HepG2 (cell line): ENCODE data around the gene NFATC3. TPM values are rescaled to one million over a fixed set of nuclear protein-coding genes. Genes with fewer than 3 reads are reported as not detected.

Source experiments
- ARID5B ChIP-seq: IDR thresholded peaks from 2 replicates; pipeline ENCODE4 v1.4.0; 2020; ENCODE audit warnings: mild to moderate bottlenecking, missing genetic modification reagents
- HBP1 ChIP-seq: IDR thresholded peaks from 2 replicates; pipeline ENCODE4 v1.6.1; 2016; ENCODE audit warnings: low read depth, control low read depth
- HMGXB4 ChIP-seq, 2 experiments: sonication (generic) in 1 of 2; formaldehyde crosslinking in 1 of 2; IDR thresholded peaks; 2 replicates each; pipeline versions ENCODE4 v1.4.0 to v1.6.1; 2018 to 2020; ENCODE audit warnings: missing genetic modification reagents in 2 of 2, borderline replicate concordance in 1 of 2, low read depth in 1 of 2, mild to moderate bottlenecking in 1 of 2, missing biosample characterization in 1 of 2
- KDM3A ChIP-seq: IDR thresholded peaks from 2 replicates; pipeline ENCODE4 v1.6.1; 2018; ENCODE audit warnings: low read depth, missing compliant biosample characterization
- KDM6A ChIP-seq: IDR thresholded peaks from 2 replicates; pipeline ENCODE4 v1.6.1; 2016; ENCODE audit warnings: low read depth
- MAX ChIP-seq: IDR thresholded peaks from 2 replicates; pipeline ENCODE4 v1.6.1; 2012; ENCODE audit warnings: inconsistent platforms
- MTA1 ChIP-seq: sonication (generic); formaldehyde crosslinking; IDR thresholded peaks from 2 replicates; pipeline ENCODE4 v1.4.0; 2020; ENCODE audit warnings: missing genetic modification reagents, mild to moderate bottlenecking, borderline replicate concordance
- MXD3 ChIP-seq: IDR thresholded peaks from 2 replicates; pipeline ENCODE4 v1.6.1; 2016; ENCODE audit warnings: mild to moderate bottlenecking, missing biosample characterization, missing genetic modification reagents
- REPIN1 ChIP-seq: sonication (generic); formaldehyde crosslinking; IDR thresholded peaks from 2 replicates; pipeline ENCODE4 v1.8.0; 2022; ENCODE audit warnings: missing genetic modification reagents, low read depth, mild to moderate bottlenecking, borderline replicate concordance
- SIN3B ChIP-seq: fragments of 150-350 bp; IDR thresholded peaks from 2 replicates; pipeline ENCODE4 v1.6.1; 2014; ENCODE audit warnings: low read length
- YEATS4 ChIP-seq: sonication (generic); formaldehyde crosslinking; IDR thresholded peaks from 2 replicates; pipeline ENCODE4 v1.4.0; 2020; ENCODE audit warnings: missing genetic modification reagents, borderline replicate concordance
- ZBTB33 ChIP-seq: sonication (generic); formaldehyde crosslinking; IDR thresholded peaks from 2 replicates; pipeline ENCODE4 v1.4.0; 2020; ENCODE audit warnings: missing genetic modification reagents
- ZBTB4 ChIP-seq: sonication (generic); formaldehyde crosslinking; IDR thresholded peaks from 2 replicates; pipeline ENCODE4 v1.4.0; 2020; ENCODE audit warnings: missing genetic modification reagents, mild to moderate bottlenecking, borderline replicate concordance
- ZNF761 ChIP-seq: sonication (generic); formaldehyde crosslinking; conservative IDR thresholded peaks from 2 replicates; pipeline ENCODE4 v1.4.0; 2020; ENCODE audit warnings: mild to moderate bottlenecking, missing genetic modification reagents
- polyA plus RNA-seq, 8 experiments: library from polyadenylated mRNA; depleted of rRNA in 3 of 8; stranded (reverse) in 7 of 8; unstranded in 1 of 8; fragments of >200 nt; fragmentation: Illumina TruSeq in 4 of 8; extraction: Trizol in 4 of 8; gene quantifications; 2 replicates each; pipeline versions ENCODE4 v1.2.1 to v1.2.3, GENCODE V29; 2011 to 2016; ENCODE audit warnings: low read depth in 4 of 8, missing spikeins in 1 of 8, mixed read lengths in 1 of 8; ENCODE audit not compliant: insufficient read depth in 1 of 8
- total RNA-seq, 5 experiments: library from RNA; depleted of rRNA; stranded (reverse); fragments of >200 nt; fragmentation: Illumina TruSeq; extraction: Trizol; gene quantifications; 2 replicates each; pipeline ENCODE4 v1.2.3, GENCODE V29; 2016; ENCODE audit warnings: low read depth in 1 of 5

The NFATC3 gene
- total and polyA plus RNA-seq, 2 of the 13 experiments (the other 11 are each of a cell fraction or from before 2014, with no cell fraction given), result 52.6 to 62.7 TPM

- no peak for TF ChIP-seq ZBTB4 (CRISPR knock-in tag)
- no peak for TF ChIP-seq MXD3 (CRISPR knock-in tag)
- 0 out of 2 replicates have a peak, but pooled peaks have one; percentile 48 for TF ChIP-seq ZNF761
- no peak for TF ChIP-seq KDM6A (CRISPR knock-in tag)
- peak; percentile 32; the same call in 1 of the 2 replicates for TF ChIP-seq ARID5B
- TF ChIP-seq MTA1 (CRISPR knock-in tag), result no peak
- peak; percentile 84 to 85 for TF ChIP-seq HMGXB4 (CRISPR knock-in tag; IDR thresholded peaks at IDR 0.05; ENCODE audit: borderline replicate concordance in 1 of 2, low read depth in 1 of 2)
- TF ChIP-seq REPIN1, result peak; percentile 79
- no peak; the same call in 1 of the 2 replicates for TF ChIP-seq MAX
- no peak for TF ChIP-seq YEATS4 (CRISPR knock-in tag)
- TF ChIP-seq ZBTB33 (CRISPR knock-in tag), result peak; percentile 66; the same call in 1 of the 2 replicates
- TF ChIP-seq SIN3B, result peak; percentile 62; the same call in 1 of the 2 replicates
- no peak for TF ChIP-seq HBP1
- TF ChIP-seq KDM3A, result 0 out of 2 replicates have a peak, but pooled peaks have one; percentile 60
Measured at GRCh38 chr16:68040506-68041288, 44.5 kb upstream of the NFATC3 start (continued).
